Measurements from ENCODE around the gene PRKCE.

PRKCE gene

DNA sequence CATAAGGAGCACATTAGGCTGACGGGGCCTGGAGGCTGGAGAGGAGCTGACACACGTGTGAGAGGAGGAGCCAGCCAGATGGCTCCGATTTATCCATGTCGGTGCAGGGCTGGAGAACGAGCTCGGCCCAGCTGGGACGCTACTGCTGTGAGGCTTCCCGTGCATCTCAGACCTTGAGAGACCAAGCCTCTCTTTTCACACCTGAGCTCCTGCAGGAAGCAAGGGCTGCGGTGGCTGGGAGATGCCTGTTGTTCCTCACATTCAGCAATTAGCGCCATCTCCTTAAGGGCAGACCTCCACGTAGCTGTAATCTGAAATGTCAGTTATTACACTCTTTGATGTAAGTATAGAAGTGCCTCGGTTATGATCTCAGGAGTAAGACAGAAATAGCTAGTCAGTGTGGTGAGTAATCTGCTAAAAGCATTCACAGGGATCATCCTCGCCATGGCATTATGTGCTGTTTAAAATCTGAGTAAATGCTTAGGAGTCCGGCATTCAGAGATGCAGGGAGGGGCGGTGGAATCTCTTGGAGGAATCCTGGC is 107.9 kb downstream of the PRKCE start:
- DNase-seq, result no peak

DNA sequence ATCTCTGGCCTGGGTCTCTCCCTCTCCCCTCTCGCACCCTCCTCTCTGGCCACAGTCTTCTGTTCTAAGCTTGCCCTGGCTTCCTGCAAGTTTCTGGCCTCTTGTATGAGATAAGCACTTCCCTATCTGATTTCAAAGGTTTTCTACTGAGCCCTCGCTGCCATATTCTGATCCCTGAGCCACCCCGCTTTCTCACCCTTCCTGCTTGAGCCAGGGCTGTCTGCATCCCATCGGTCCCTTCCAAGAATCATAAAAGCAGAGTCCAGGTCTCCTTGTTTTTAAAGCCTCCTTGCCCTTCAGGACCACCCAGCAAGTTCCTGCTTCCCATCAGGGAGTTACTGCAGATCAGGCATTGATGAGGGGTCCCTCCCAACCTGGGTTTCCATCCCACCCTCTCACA is 110.2 kb downstream of the PRKCE start:
- DNase-seq, result no peak

DNA sequence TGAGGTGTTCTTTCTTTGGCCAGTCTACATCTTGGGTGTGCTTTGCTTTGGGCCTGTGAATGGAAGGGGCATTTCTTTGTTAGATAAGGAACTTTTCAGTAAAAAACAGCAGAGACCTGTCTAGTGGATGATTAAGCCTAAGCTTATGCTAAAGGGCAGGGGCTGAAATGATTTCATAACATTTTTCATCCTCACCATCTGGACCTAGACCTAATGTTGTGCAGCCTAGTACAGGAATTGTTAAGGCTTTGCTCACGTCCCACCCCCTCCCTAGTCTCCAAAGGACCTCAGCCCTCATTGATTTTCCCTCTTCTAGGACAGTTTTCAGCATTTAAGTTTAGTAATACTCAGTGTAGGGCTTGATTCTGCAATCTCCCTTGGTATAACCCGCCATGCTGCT is 111.8 kb downstream of the PRKCE start:
- DNase-seq, result no peak

GRCh38 chr2:45763797-45764196 is 112.3 kb downstream of the PRKCE start:
- DNase-seq, result no peak

DNA sequence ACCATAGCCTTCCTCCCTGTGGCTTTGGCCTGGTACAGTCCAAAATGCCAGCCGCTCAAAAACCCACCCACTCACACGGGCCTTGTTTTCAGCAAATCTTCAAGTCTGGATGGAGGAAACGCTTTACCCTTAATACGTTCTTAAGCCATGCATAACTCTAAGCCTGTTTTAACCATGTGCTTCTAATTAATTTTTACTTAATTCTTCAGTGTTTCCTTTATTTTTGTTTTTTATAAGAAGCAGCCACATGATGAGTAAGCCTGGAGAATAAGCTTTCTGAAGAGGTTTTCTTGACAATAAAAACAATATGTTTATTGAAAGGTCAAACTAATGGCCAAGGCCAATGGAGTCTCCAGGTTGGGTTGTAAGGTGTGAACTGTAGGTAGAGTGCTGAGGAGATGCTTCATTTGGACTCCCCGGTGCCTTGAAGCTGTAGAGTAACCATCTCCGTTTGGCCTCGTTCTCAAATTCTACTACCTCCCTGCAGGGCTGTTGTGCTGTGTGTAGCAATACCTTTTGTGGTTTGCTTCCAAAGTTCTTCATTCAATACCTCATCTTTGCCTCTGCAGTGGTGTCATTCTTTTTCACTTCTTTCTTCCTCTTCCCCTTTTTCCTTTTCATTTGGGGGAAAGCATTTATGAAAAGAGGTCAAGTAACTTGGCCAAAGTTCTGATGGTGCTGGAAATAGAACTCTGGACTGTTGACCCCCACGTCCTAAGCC is 113.7 kb downstream of the PRKCE start:
- no peak for DNase-seq

DNA sequence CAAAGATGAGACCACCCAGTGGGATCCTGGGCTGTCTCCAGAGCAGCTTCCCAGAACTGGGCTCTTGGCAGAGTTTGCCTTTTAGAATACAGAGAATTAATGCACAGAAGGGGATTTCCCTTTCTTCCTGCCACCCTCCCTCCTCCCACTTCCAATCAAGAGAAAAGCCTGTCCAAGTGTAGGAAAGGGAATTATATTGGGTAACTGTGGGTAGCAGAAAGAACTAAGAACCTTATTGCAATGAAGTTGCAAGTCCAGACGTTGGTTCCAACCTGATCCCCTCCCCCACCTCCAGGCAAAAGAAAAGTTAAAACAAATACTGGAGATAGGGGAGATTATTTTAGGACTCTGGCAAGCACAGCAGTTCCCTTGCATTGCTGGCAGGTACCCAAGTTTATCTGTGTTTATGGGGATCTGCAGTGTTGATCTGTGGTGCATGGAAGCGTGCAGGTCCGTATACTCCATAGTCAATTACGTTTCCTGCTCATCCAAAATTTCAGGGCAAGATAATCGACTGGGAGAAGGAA is 114.3 kb downstream of the PRKCE start:
- DNase-seq, result no peak

DNA sequence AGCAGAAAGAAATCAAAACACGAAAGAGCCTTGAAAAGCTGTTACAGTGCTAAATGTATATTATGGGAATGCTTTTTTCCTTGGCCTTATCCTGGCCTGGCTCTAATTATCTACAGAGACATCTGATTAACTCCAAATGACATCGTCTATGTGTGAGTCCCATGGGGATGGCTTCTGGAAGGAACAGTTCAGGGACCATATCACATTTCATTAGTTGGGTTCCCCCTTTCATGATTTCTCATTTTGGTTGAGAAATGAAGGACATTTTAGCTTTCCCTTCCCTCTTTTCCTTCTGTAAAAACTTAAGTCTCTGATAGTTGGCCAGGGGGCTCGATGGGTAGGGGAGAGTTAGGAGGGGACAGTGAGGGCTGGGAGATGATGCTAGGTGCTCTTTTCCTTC is 116.7 kb downstream of the PRKCE start:
- no peak for DNase-seq

- DNase-seq, result no peak
Measured at GRCh38 chr2:45769056-45769455, 117.6 kb downstream of the PRKCE start.

GRCh38 chr2:45769854-45770576 is 118.5 kb downstream of the PRKCE start:
- no peak for DNase-seq

DNA sequence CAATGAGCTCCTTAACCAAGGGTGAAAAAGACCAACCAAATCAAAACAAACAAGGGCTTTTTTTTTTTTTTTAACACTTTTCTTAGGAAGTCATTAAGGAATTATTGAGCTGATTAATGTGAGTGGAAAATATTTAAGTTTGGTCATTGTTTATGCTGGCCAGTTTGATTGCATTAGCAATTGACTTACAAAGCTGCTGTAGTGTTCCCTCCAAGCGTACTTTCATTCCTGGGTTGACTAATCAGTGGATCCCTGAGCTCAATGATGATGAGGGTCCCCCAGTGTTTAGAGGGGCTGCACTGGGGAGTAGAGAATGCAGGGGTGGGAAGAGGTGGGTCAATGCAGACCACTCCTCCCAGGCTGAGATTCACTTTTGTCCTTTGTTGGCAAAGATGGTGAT is 119.3 kb downstream of the PRKCE start:
- no peak for DNase-seq

DNA sequence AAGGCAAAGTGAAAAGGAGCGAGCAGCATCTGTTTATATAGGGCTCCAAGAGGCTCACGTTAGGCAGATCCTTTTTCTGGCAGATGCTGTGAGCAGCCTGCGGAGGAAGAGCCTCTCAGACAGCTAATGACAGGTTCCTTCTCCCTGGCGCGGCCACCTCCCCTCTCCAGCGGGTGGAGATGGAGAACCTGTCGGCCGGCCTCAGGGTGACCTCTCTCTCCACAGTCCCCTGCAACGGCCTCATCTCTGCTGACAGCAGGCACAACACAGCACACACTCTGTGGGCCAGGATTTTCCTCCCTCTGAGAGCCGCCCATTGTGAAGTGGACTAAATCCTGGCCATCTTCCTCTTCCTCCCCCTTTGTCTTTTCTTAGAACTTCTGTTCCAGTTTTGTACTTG is 119.8 kb downstream of the PRKCE start:
- no peak for DNase-seq

DNA sequence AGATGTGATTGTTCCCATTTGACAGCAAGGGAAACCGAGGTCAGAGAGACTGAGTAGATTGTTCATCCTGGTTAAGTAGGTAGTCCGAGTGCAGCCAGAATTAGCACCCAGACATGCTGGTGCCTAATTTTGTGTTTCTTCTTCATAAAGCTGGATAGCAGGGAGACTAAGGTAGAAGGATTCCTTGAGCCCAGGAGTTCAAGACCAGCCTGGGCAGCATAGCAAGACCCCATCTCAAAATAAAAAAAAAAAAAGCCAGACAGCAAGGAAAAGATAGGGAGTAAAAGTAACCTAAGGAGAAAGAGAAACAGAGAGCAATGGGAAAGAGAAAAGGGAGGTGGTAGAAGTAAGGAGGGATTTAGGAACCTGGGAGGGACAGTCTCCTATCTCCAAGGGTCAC is 120.6 kb downstream of the PRKCE start:
- DNase-seq, result no peak

DNA sequence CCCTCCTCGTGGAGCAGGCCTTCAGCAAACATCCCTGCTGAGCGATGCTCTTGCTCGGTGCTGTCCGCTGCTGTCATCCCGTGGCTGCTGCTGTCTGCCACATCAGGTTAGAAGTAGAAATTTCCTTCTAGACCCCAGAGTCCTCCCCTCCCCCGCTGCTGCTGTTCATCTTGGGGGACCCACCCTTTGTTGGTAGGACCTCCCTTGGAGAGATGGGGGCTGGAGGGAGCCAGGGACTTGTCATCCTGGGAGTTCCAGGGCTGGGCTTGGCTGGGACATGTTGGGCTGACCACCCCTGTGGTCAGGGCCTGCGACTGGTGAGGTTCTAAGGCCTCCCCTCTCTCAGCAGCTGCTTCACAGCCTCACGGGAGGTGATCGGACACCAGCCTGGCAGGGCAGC is 122.4 kb downstream of the PRKCE start:
- no peak for DNase-seq

GRCh38 chr2:45774688-45775244 is 123.3 kb downstream of the PRKCE start:
- DNase-seq, result no peak

GRCh38 chr2:45776160-45776955 is 124.9 kb downstream of the PRKCE start:
- no peak for DNase-seq

DNA sequence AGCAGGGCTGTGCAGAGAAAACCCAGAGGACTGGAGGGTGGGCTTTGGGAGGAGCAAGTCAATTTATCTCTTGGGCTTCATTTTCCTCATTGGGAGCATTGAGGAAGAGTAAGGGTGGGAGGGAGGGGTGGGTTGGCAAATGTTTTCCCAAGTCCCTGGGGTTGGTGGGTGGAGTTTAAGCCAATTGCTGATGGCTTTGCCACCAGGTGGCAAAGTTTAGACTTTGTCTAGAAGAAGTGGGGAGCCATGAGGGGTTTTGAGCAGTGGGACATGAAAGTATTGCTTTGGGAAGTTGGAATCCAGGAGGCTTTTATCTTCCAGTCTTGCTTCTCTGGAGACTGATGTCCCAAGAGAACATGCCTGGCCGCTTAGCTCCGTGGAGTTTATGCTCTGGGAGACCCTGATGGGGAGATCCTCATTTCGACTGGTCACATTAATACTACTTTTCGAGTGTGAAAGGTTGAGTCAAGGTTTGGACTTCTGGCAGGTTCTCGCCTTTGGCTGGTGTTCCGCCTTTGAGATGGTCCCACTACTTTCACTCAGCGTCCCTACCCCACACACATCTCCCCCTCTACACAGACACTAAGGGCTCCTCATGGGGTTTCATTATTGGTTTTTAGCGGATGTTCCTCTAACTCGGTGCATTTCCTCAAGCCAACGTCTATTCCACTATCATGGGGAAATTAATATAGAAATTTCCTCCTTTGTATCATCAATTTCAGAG is 126.7 kb downstream of the PRKCE start:
- DNase-seq, result no peak

DNA sequence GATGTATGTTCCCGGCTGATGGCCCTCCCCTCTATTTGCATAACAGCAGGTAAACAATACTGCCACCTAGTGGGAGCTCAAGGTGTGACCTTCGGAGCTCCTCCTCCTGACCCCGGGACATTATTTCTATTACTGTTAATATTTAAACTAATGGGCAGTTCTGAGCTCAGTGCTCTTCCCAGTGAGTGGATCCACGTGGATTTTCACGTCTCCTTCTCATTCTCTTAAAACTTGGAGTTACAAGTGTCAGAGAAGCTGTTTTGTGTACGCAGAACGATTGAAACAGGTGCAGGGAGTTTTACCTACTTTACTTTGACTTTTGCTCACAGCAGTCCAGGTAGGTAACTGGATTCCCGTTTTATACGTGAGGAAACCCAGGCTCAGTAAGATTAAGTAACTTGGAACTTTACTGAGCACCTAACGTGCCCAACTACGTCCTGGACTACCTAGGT is 127.3 kb downstream of the PRKCE start:
- peak; percentile 40 to 44 (median 42) for DNase-seq

DNA sequence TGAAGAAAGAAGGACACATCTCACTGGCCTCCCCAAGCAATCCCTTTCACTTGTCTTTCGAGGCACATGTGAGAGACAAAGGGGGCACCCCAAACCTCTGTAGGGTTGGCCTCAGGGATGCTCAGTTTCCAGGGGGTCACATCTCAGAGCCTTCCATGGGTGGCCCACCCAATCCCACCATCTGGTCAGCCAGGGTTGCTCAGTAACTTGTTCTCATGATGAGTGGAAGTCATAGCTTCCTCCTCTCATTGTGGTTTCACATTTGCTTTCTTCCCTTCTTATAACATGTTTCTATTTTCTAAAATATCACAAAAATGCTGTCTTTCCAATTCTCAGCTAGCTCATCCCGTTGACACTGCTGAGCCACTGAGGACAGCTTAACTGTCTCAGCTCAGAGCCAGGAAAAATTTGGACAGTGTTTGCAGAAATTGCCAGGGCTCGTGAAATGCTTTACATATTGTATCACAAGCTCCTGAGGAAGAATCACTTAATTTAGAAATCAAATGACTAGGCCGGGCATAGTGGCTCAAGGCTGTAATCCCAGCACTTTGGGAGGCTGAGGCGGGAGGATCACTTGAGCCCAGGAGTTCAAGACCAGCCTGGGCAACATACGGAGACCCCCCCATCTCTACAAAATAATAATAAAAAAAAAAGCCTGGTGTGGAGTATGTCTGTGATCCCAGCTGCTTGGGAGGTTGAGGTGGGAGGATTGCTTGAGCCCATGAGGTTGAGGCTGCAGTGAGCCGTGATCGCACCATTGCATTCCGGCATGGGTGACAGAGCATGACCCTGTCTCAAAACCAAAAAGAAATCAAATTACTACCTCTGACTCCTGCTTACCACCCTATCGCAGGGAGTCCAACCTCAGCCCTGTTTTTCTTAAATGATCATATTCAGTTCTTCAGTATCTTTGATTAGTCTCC is 129.3 kb downstream of the PRKCE start:
- no peak for DNase-seq

DNA sequence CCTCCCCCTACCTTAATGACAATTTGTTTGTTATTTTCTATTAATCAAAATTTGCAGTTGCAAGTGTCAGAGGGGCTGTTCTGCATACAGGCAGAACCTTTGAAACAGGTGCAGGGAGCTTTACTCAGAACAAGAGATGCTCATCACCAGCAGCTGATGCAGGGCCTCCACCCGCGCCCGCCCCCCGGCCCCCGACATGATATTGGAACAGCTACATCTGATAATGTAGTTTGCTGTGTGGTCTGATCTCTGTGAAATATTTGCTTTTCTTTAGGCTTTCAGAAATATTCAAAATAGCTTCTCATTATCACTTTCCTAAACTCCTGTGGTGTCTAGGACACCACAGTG is 130.0 kb downstream of the PRKCE start:
- no peak for DNase-seq

GRCh38 chr2:45782436-45782835 is 131.0 kb downstream of the PRKCE start:
- DNase-seq, result no peak

DNA sequence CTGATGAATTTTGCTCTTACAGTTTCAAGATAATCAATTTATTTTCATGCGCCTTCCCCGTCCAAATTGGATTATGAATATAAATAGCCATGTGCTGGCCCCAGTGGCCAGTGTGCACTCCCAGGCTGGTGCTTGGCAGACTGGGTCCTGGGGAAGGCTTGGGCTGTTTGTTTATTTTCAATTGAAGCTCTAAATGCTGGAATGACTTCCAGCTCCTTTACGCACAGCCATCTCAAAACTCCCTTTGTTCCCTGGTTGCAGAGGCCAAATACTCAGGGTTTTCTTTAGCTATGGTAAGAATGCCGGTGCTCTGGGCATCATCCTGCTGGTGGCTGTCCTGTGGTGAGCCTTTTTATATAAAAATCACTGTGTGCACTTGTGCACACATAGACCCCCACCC is 131.5 kb downstream of the PRKCE start:
- DNase-seq, result no peak
